CD4-positive, alpha-beta T cell treated with Interleukin-17A for 1 hour (primary cell): ENCODE results near the gene KCP.
A peak's percentile ranks its signal among the peaks of the same experiment; 100 is the strongest.

ENCODE experiments used
- DNase-seq: peaks from one replicate; pipeline ENCODE4 v3.0.0-alpha.2; 2020

Gene KCP

GRCh38 chr7:128938544-128939074, 28.1 kb upstream of the KCP start:
- peak; percentile 18 for DNase-seq

- peak; percentile 18 for DNase-seq
These were observed 27.4 kb upstream of the KCP start, which contains the start of gene IRF5 for GRCh38 chr7:128937647-128938543. IRF5 (plus strand) TSS chr7:128937927; CDS start chr7:128942082, 4,155 bp downstream.

- no peak for DNase-seq
These were observed 26.8 kb upstream of the KCP start for GRCh38 chr7:128937271-128937646.

GRCh38 chr7:128936798-128937197, 26.3 kb upstream of the KCP start:
- no peak for DNase-seq

- no peak for DNase-seq
These were observed 24.8 kb upstream of the KCP start for GRCh38 chr7:128935342-128935730.

- no peak for DNase-seq
These were observed 24.1 kb upstream of the KCP start for GRCh38 chr7:128934361-128935341.

GRCh38 chr7:128933180-128933891, 22.8 kb upstream of the KCP start:
- DNase-seq: peak; percentile 69

GRCh38 chr7:128932862-128933179, 22.3 kb upstream of the KCP start:
- DNase-seq: no peak

GRCh38 chr7:128931965-128932861, 21.7 kb upstream of the KCP start:
- DNase-seq: no peak

- no peak for DNase-seq
These were observed 20.8 kb upstream of the KCP start for GRCh38 chr7:128931190-128931798.

- no peak for DNase-seq
These were observed 18.6 kb upstream of the KCP start for GRCh38 chr7:128928882-128929788.

- DNase-seq: no peak
These were observed 17.8 kb upstream of the KCP start for GRCh38 chr7:128928159-128928813.

GRCh38 chr7:128924707-128925588, 14.4 kb upstream of the KCP start:
- DNase-seq: no peak

- no peak for DNase-seq
These were observed 12.9 kb upstream of the KCP start for GRCh38 chr7:128923411-128923800.

GRCh38 chr7:128922496-128923410, 12.2 kb upstream of the KCP start:
- no peak for DNase-seq

GRCh38 chr7:128921866-128922440, 11.4 kb upstream of the KCP start:
- DNase-seq: no peak
